CD4-positive, alpha-beta memory T cell (primary cell): ENCODE measurements around the gene LAYN. TPM values are rescaled to one million over a fixed set of nuclear protein-coding genes. Genes with fewer than 3 reads are reported as not detected.
A peak's percentile ranks its signal among the peaks of the same experiment; 100 is the strongest.

Experiments
- CTCF ChIA-PET: fragments of 350-600 bp; sonication (Branson Sonifier 250); formaldehyde crosslinking; loops from one replicate; lab custom pipeline; 2021; ENCODE audit warnings: inconsistent platforms; ENCODE audit not compliant: partially characterized antibody; lab: Charles Lee
- POLR2A ChIA-PET: fragments of 350-600 bp; sonication (Branson Sonifier 250); formaldehyde crosslinking; loops from one replicate; lab custom pipeline; 2021; ENCODE audit not compliant: partially characterized antibody; lab: Charles Lee
- DNase-seq, 5 donors: peaks; one replicate each; pipeline versions ENCODE4 v3.0.0 to v3.0.0-alpha.2; 2020 to 2022; ENCODE audit warnings: mixed read lengths in 1 of 5
- H3K27ac ChIP-seq: one replicate; pipeline ENCODE4 v1.7.0; 2013; ENCODE audit warnings: low read depth, low read length
- H3K27me3 ChIP-seq: 2 replicates; pipeline ENCODE4 v1.7.0; 2013; ENCODE audit warnings: mild to moderate bottlenecking, low read length, moderate library complexity; ENCODE audit not compliant: insufficient read depth
- H3K36me3 ChIP-seq: 2 replicates; pipeline ENCODE4 v1.7.0; 2013; ENCODE audit warnings: mild to moderate bottlenecking, low read length, moderate library complexity; ENCODE audit not compliant: insufficient read depth
- H3K4me1 ChIP-seq: 2 replicates; pipeline ENCODE4 v1.7.0; 2013; ENCODE audit warnings: mild to moderate bottlenecking, low read length, moderate library complexity; ENCODE audit not compliant: insufficient read depth
- H3K4me3 ChIP-seq, 2 donors: one replicate each; pipeline ENCODE4 v1.7.0; 2013; ENCODE audit warnings: low read length in 2 of 2, mild to moderate bottlenecking in 1 of 2
- H3K9me3 ChIP-seq, 2 donors: one replicate each; pipeline ENCODE4 v1.7.0; 2013; ENCODE audit warnings: low read length in 2 of 2, control low read depth in 1 of 2; ENCODE audit not compliant: control insufficient read depth in 1 of 2
- H3K27ac Mint-ChIP-seq, 7 donors: one replicate each; pipeline ENCODE4 v1.8.0; 2020 to 2021; ENCODE audit warnings: mixed read lengths in 7 of 7, mild to moderate bottlenecking in 6 of 7, inconsistent platforms in 3 of 7, moderate library complexity in 3 of 7
- H3K27me3 Mint-ChIP-seq, 2 donors: one replicate each; pipeline ENCODE4 v1.8.0; 2020 to 2021; ENCODE audit warnings: mixed read lengths in 2 of 2
- H3K36me3 Mint-ChIP-seq, 2 donors: one replicate each; pipeline ENCODE4 v1.8.0; 2020 to 2021; ENCODE audit warnings: mixed read lengths in 2 of 2, inconsistent platforms in 1 of 2, mild to moderate bottlenecking in 1 of 2
- H3K4me1 Mint-ChIP-seq, 4 donors: one replicate each; pipeline ENCODE4 v1.8.0; 2020 to 2021; ENCODE audit warnings: mixed read lengths in 4 of 4, mild to moderate bottlenecking in 1 of 4
- H3K4me3 Mint-ChIP-seq, 8 donors: one replicate each; pipeline ENCODE4 v1.8.0; 2020 to 2021; ENCODE audit warnings: mixed read lengths in 8 of 8, mild to moderate bottlenecking in 7 of 8, moderate library complexity in 6 of 8, inconsistent platforms in 3 of 8
- H3K9me3 Mint-ChIP-seq, 8 donors: one replicate each; pipeline ENCODE4 v1.8.0; 2020 to 2021; ENCODE audit warnings: mixed read lengths in 8 of 8, mild to moderate bottlenecking in 5 of 8, inconsistent platforms in 3 of 8, moderate library complexity in 1 of 8
- intact Hi-C: fragments of 100-400 bp; cut with micrococcal nuclease; formaldehyde crosslinking; loops from one replicate; pipeline ENCODE4 v1.15.1; 2023
- polyA plus RNA-seq, 2 donors: library from polyadenylated mRNA; unstranded; fragments of 300-500 nt; fragmentation: Illumina TruSeq; gene quantifications; one replicate each; pipeline ENCODE4 v1.2.3, GENCODE V29; 2021
- total RNA-seq, 2 experiments: library from RNA; stranded (reverse); gene quantifications; one replicate each; pipeline ENCODE4 v1.2.3, GENCODE V29; 2021

The LAYN gene
- total RNA-seq (not detected), polyA plus RNA-seq (not detected)

GRCh38 chr11:111540114-111540936 is at the start of gene LAYN:
TSS of gene LAYN (plus strand) at chr11:111540720. CDS start at chr11:111540844, 124 bp downstream.
- Histone ChIP-seq H3K9me3 (no peaks in the 10 kb centered on the region), H3K27ac (no peak within 1 kb of the TSS), H3K36me3 (no peaks in the 10 kb centered on the region), H3K4me1 (peaks cover 21% of the 10 kb centered on the region), H3K27me3 (peaks cover 34% of the 10 kb centered on the region), H3K4me3 (peak within 1 kb of the TSS in 1 of 2 donors; percentile 18)
- peak within 1 kb of the TSS; percentile 42 to 88 (median 76) for H3K4me3 Mint-ChIP-seq
- peaks cover 5 to 18% (median 10%) of the 10 kb centered on the region in 4 donors for H3K4me1 Mint-ChIP-seq
- ChIA-PET POLR2A (no interaction called here), CTCF (no interaction called here)
- intact Hi-C loops: no loop called here
- H3K9me3 Mint-ChIP-seq: peaks cover 0 to 3% (median 0%) of the 10 kb centered on the region in 8 donors
- peaks cover 54 to 67% of the 10 kb centered on the region in 2 donors for H3K27me3 Mint-ChIP-seq
- no peaks in the 10 kb centered on the region for H3K36me3 Mint-ChIP-seq
- DNase-seq: no peak
- H3K27ac Mint-ChIP-seq: peak within 1 kb of the TSS in 2 of 7 donors; percentile 29 to 67

GRCh38 chr11:111494040-111494439 is 46.5 kb upstream of the LAYN start:
- H3K4me3 ChIP-seq: no peak overlapping the region
- CTCF ChIA-PET: no interaction called here
- POLR2A ChIA-PET: no interaction called here

GRCh38 chr11:111499483-111499882 is 41.0 kb upstream of the LAYN start:
- Histone ChIP-seq H3K9me3 (no peaks in the 10 kb centered on the region), H3K36me3 (no peaks in the 10 kb centered on the region), H3K4me1 (no peaks in the 10 kb centered on the region), H3K4me3 (no peak overlapping the region), H3K27ac (no peak overlapping the region), H3K27me3 (no peaks in the 10 kb centered on the region)
- POLR2A ChIA-PET: no interaction called here
- Mint-ChIP-seq H3K4me3 (no peak overlapping the region), H3K27ac (no peak overlapping the region), H3K36me3 (no peaks in the 10 kb centered on the region), H3K9me3 (no peaks in the 10 kb centered on the region), H3K4me1 (no peaks in the 10 kb centered on the region), H3K27me3 (peaks cover 15 to 19% of the 10 kb centered on the region in 2 donors)
- DNase-seq: no peak
- intact Hi-C loops: no loop called here
- CTCF ChIA-PET: no interaction called here

More at GRCh38 chr11:111494040-111494439, 46.5 kb upstream of the LAYN start:
- peaks cover 12 to 13% of the 10 kb centered on the region in 2 donors for H3K27me3 Mint-ChIP-seq
- intact Hi-C loops: no loop called here
- no peaks in the 10 kb centered on the region for H3K4me1 ChIP-seq
- H3K36me3 Mint-ChIP-seq: no peaks in the 10 kb centered on the region
- no peaks in the 10 kb centered on the region for H3K36me3 ChIP-seq
- peaks cover 0 to 4% (median 0%) of the 10 kb centered on the region in 8 donors for H3K9me3 Mint-ChIP-seq
- DNase-seq: no peak
- H3K4me3 Mint-ChIP-seq: no peak overlapping the region
- no peak overlapping the region for H3K27ac ChIP-seq
- no peaks in the 10 kb centered on the region for H3K9me3 ChIP-seq
- H3K27ac Mint-ChIP-seq: no peak overlapping the region
- no peaks in the 10 kb centered on the region for H3K27me3 ChIP-seq
- no peaks in the 10 kb centered on the region for H3K4me1 Mint-ChIP-seq

GRCh38 chr11:111500481-111500880 is 40.0 kb upstream of the LAYN start:
- Mint-ChIP-seq H3K36me3 (no peaks in the 10 kb centered on the region), H3K4me1 (no peaks in the 10 kb centered on the region), H3K9me3 (peaks cover 0 to 1% (median 0%) of the 10 kb centered on the region in 8 donors), H3K27ac (no peak overlapping the region), H3K4me3 (no peak overlapping the region), H3K27me3 (peaks cover 17 to 21% of the 10 kb centered on the region in 2 donors)
- Histone ChIP-seq H3K4me1 (no peaks in the 10 kb centered on the region), H3K27ac (no peak overlapping the region), H3K27me3 (no peaks in the 10 kb centered on the region), H3K4me3 (no peak overlapping the region), H3K9me3 (no peaks in the 10 kb centered on the region), H3K36me3 (no peaks in the 10 kb centered on the region)
- intact Hi-C loops: no loop called here
- CTCF ChIA-PET: no interaction called here
- no peak for DNase-seq
- POLR2A ChIA-PET: no interaction called here

- intact Hi-C loops: no loop called here
- H3K27me3 Mint-ChIP-seq: peaks cover 21% of the 10 kb centered on the region in 2 donors
- Histone ChIP-seq H3K4me1 (no peaks in the 10 kb centered on the region), H3K27ac (no peak overlapping the region), H3K9me3 (no peaks in the 10 kb centered on the region), H3K4me3 (no peak overlapping the region), H3K27me3 (no peaks in the 10 kb centered on the region), H3K36me3 (no peaks in the 10 kb centered on the region)
- no peak overlapping the region for H3K4me3 Mint-ChIP-seq
- peak overlapping the region in 1 of 7 donors; percentile 38 for H3K27ac Mint-ChIP-seq
- H3K9me3 Mint-ChIP-seq: peaks cover 0 to 4% (median 0%) of the 10 kb centered on the region in 8 donors
- no peaks in the 10 kb centered on the region for H3K36me3 Mint-ChIP-seq
- H3K4me1 Mint-ChIP-seq: no peaks in the 10 kb centered on the region
- no peak for DNase-seq
- ChIA-PET POLR2A (no interaction called here), CTCF (no interaction called here)
These were observed 37.9 kb upstream of the LAYN start for GRCh38 chr11:111502611-111503010.

GRCh38 chr11:111510311-111510710 is 30.2 kb upstream of the LAYN start:
- CTCF ChIA-PET: no interaction called here
- H3K27me3 ChIP-seq: peaks cover 21% of the 10 kb centered on the region
- Mint-ChIP-seq H3K4me1 (peaks cover 4 to 16% (median 9%) of the 10 kb centered on the region in 4 donors), H3K27ac (no peak overlapping the region), H3K4me3 (no peak overlapping the region), H3K9me3 (peaks cover 0 to 4% (median 0%) of the 10 kb centered on the region in 8 donors), H3K36me3 (peaks cover 0 to 4% of the 10 kb centered on the region in 2 donors), H3K27me3 (peaks cover 24 to 46% of the 10 kb centered on the region in 2 donors)
- intact Hi-C loops: no loop called here
- H3K9me3 ChIP-seq: no peaks in the 10 kb centered on the region
- no peaks in the 10 kb centered on the region for H3K36me3 ChIP-seq
- H3K4me1 ChIP-seq: peaks cover 8% of the 10 kb centered on the region
- no peak overlapping the region for H3K4me3 ChIP-seq
- DNase-seq: no peak
- H3K27ac ChIP-seq: no peak overlapping the region
- POLR2A ChIA-PET: interaction anchor here (0.6 kb wide), 1 partner anchor 35 kb away, joined by 4 read pairs; no protein-coding TSS in a partner anchor
